Heart right ventricle (tissue), 16 donors: Measurements from ENCODE around the gene DOCK10. TPM values are rescaled to one million over a fixed set of nuclear protein-coding genes. Genes with fewer than 3 reads are reported as not detected.
A peak's percentile ranks its signal among the peaks of the same experiment; 100 is the strongest.

Experiments
- ATAC-seq, 8 donors: fragments of 200-7000 bp; cut with Tn5 transposase; one replicate each; pipeline ENCODE4 v1.9.1; 2020; ENCODE audit warnings: mild to moderate bottlenecking in 8 of 8, moderate library complexity in 8 of 8, moderate number of reproducible peaks in 1 of 8
- DNase-seq, 2 donors: peaks; one replicate each; pipeline ENCODE4 v3.0.0-alpha.2; 2020
- H3K27ac ChIP-seq, 10 donors: fragments of 200-600 bp; sonication (generic) in 2 of 10; one replicate each; pipeline versions ENCODE4 v1.5.0 to v1.8.0; 2020 to 2022; ENCODE audit warnings: mild to moderate bottlenecking in 3 of 10
- H3K27me3 ChIP-seq, 7 donors: fragments of 200-600 bp; one replicate each; pipeline ENCODE4 v1.8.0; 2021 to 2022; ENCODE audit warnings: mild to moderate bottlenecking in 2 of 7
- H3K36me3 ChIP-seq, 9 donors: fragments of 200-600 bp; sonication (generic) in 1 of 9; one replicate each; pipeline versions ENCODE4 v1.5.0 to v1.8.0; 2020 to 2022; ENCODE audit warnings: mild to moderate bottlenecking in 2 of 9
- H3K4me1 ChIP-seq, 9 donors: fragments of 200-600 bp; sonication (generic) in 1 of 9; one replicate each; pipeline versions ENCODE4 v1.5.0 to v1.8.0; 2020 to 2022; ENCODE audit warnings: mild to moderate bottlenecking in 4 of 9
- H3K4me3 ChIP-seq, 10 donors: fragments of 200-600 bp; sonication (generic) in 2 of 10; one replicate each; pipeline versions ENCODE4 v1.5.0 to v1.8.0; 2020 to 2022; ENCODE audit warnings: mild to moderate bottlenecking in 7 of 10, moderate library complexity in 2 of 10
- H3K9me3 ChIP-seq, 11 donors: fragments of 200-600 bp in 10 of 11; sonication (generic) in 2 of 11; one replicate each; pipeline versions ENCODE4 v1.5.0 to v1.8.0; 2013 to 2022; ENCODE audit warnings: mild to moderate bottlenecking in 2 of 11, control low read depth in 1 of 11, moderate library complexity in 1 of 11
- WGBS, 2 donors: extraction: QIAGEN DNeasy Blood & Tissue Kit; methylation state at CpG; one replicate each; pipeline ENCODE4 v1.1.7; 2013; ENCODE audit warnings: inconsistent platforms in 1 of 2; 5-methylcytosine and 5-hydroxymethylcytosine counted together
- intact Hi-C, 10 donors: fragments of 100-400 bp; cut with DNase I; formaldehyde crosslinking; loops; one replicate each; pipeline versions ENCODE4 v1.11.1 to v1.14.2; 2022
- polyA plus RNA-seq, 2 donors: library from polyadenylated mRNA; stranded (reverse); fragments of 200-250 nt; gene quantifications; one replicate each; pipeline ENCODE4 v1.2.3, GENCODE V29; 2013
- total RNA-seq, 10 donors: library from RNA; stranded (reverse); fragmentation: NEBNext Ultra II Directional in 3 of 10; extraction: Animal tissue kit (Norgen Biotek cat#: 25700) in 3 of 10; gene quantifications; one replicate each; pipeline versions ENCODE4 v1.2.1 to v1.2.4, GENCODE V29; 2021 to 2023
- TF ChIP-seq, protein P1 (sequence below), 9 donors: fragments of 200-600 bp; sonication (generic) in 2 of 9; IDR thresholded peaks; one replicate each; pipeline versions ENCODE4 v1.5.0 to v1.8.0; 2021 to 2022; ENCODE audit warnings: antibody characterized with exemption in 9 of 9, mild to moderate bottlenecking in 5 of 9, moderate library complexity in 1 of 9
- donor health status: Arrhythmogenic right ventricular cardiomyopathy.
- donor health status: ischemic (EF 13 %, LVEDD 7.1; RV severe dilation, severe dysfunction).
- donor health status: healthy with polysubstance abuse.
- donor health status: DM: no; HTN: yes; CAD: no.
- donor health status: DM: no; HTN: no; CAD: no.
- donor health status: ischemic (EF 25% LVEDD 6.9; RV normal size, moderate dysfunction).
- donor health status: ischemic (EF 25% LVEDD 5.7; RV mildly dilated, moderate dysfunction).
- donor health status: healthy.
- donor health status: DM: yes; HTN: yes; CAD: no.
- donor health status: Ischemic cardiomyopathy.
- donor health status: ischemic (EF 35%, LVEDD 5.7; RV mildly dilated, moderate dysfunction).
- donor health status: nonischemic (EF 11% LVEDD 7.7; RV severe dilation, severe dysfunction).
- donor health status: DM: yes; HTN: yes; CAD: no.
- donor health status: PGD.
- donor health status: ischemic (EF 29% LVEDD 5.4; RV normal size, mild dysfunction).
- donor health status: nonischemic (EF 23%, LVEDD 6.1; RV moderate dilation, normal function).

The DOCK10 gene
- total and polyA plus RNA-seq, 12 donors: 0.77 to 18.9 (median 1.4) TPM

DNA sequence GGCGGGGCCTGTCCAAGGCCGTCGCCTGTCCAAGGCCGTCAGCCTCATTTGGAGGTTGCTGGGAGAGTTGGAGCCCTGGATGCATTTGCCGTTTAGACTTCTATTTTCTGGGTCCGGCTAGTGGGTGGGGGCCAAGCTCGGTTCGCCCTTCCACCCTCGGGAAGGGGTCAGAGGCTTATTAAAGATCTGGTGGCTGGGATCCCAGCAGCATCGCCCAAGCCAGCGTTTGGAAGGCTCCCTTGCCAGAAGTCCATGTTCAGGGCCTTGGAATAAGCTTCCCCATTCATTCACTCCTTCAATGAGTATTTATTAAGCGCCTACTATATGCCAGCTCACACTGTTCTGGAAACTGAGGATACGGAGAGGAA lies 516 bp upstream of the DOCK10 start:
- no peaks in the 10 kb centered on the region for H3K9me3 ChIP-seq
- WGBS, 2 donors: 14 to 17% methylated on average over 13 of the region's 13 CpGs
- H3K4me3 ChIP-seq: peak overlapping the region in 8 of 10 donors; percentile 40 to 77 (median 54)
- H3K4me1 ChIP-seq: peaks cover 0 to 20% (median 4%) of the 10 kb centered on the region in 9 donors
- peaks cover 0 to 71% (median 37%) of the 10 kb centered on the region in 7 donors for H3K27me3 ChIP-seq
- H3K27ac ChIP-seq: peak overlapping the region in 1 of 10 donors; percentile 85
- TF ChIP-seq, protein P1, sequence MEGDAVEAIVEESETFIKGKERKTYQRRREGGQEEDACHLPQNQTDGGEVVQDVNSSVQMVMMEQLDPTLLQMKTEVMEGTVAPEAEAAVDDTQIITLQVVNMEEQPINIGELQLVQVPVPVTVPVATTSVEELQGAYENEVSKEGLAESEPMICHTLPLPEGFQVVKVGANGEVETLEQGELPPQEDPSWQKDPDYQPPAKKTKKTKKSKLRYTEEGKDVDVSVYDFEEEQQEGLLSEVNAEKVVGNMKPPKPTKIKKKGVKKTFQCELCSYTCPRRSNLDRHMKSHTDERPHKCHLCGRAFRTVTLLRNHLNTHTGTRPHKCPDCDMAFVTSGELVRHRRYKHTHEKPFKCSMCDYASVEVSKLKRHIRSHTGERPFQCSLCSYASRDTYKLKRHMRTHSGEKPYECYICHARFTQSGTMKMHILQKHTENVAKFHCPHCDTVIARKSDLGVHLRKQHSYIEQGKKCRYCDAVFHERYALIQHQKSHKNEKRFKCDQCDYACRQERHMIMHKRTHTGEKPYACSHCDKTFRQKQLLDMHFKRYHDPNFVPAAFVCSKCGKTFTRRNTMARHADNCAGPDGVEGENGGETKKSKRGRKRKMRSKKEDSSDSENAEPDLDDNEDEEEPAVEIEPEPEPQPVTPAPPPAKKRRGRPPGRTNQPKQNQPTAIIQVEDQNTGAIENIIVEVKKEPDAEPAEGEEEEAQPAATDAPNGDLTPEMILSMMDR (IDR thresholded peaks at IDR 0.05): no peak
- no peaks in the 10 kb centered on the region for H3K36me3 ChIP-seq
- intact Hi-C loops: no loop called here
- DNase-seq (no peak), ATAC-seq (no peak)

DNA sequence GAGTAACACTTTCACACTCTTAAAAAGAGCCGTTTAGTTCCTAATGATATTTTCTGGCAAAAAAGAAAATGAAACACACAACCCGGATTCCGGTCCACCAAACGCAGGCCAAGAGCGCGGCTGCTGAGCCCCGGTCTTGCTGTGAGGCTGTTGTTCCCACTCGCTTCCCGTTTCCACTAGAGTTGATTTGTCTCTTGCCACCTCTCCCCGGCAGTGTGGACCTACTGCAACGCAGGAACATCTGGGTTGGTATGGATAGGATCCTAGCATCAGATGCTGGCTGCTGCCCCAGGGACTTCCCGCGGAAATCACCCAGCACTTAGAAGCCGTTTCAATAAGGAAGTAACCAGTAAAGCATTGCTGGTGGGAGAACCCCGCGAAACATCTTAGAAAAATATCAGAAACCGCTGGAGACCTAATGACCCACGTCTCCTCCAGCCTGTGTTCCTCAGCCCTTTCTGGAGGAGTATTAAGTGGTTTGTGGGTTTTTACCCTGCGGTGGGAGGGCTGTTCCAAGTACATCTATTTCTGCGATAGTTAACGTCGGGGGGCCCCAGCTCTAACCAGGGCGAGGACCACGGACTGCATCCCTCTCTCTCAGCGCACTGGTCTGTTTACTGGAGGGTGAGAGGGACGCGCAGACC lies 939 bp downstream of the DOCK10 start:
- no peaks in the 10 kb centered on the region for H3K9me3 ChIP-seq
- H3K4me1 ChIP-seq: peaks cover 0 to 28% (median 4%) of the 10 kb centered on the region in 9 donors
- intact Hi-C loops: no loop called here
- WGBS, 2 donors: 6 to 8% methylated on average over 27 of the region's 27 CpGs
- peak overlapping the region in 2 of 10 donors; percentile 22 to 85 for H3K27ac ChIP-seq
- TF ChIP-seq, protein P1 (IDR thresholded peaks at IDR 0.05): no peak
- peak in 5 of 8 donors; percentile 29 to 56 (median 42) for ATAC-seq
- peak overlapping the region; percentile 21 to 77 (median 52) for H3K4me3 ChIP-seq
- H3K36me3 ChIP-seq: no peaks in the 10 kb centered on the region
- peak in 1 of 2 donors; percentile 12 for DNase-seq
- peaks cover 0 to 71% (median 37%) of the 10 kb centered on the region in 7 donors for H3K27me3 ChIP-seq

DNA sequence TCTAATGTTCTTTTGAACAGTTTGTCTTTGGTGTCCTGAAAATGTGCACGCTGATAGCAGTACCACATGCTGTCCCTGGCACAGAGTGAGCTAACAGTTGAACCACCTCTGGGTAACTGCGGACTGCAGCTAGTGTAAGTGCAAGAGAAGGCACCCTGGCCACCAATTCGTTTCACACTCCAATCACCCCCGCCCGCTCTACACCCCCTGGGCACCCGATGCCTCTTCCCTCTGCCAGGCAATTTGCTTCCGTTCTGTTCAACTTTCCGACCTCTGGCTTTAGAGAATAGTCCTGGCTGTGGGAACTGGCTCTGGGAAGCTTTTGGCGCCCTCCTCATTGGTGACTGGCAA lies 1.4 kb downstream of the DOCK10 start:
- intact Hi-C loops: no loop called here
- TF ChIP-seq, protein P1 (IDR thresholded peaks at IDR 0.05): no peak
- Histone ChIP-seq H3K4me3 (peak overlapping the region in 8 of 10 donors; percentile 43 to 77 (median 54)), H3K27me3 (peaks cover 0 to 71% (median 37%) of the 10 kb centered on the region in 7 donors), H3K36me3 (no peaks in the 10 kb centered on the region), H3K9me3 (no peaks in the 10 kb centered on the region), H3K27ac (peak overlapping the region in 1 of 10 donors; percentile 85), H3K4me1 (peaks cover 0 to 28% (median 4%) of the 10 kb centered on the region in 9 donors)
- DNase-seq: no peak
- WGBS, 2 donors: 16 to 19% methylated on average over 9 of the region's 9 CpGs
- ATAC-seq: peak in 2 of 8 donors; percentile 14 to 42

DNA sequence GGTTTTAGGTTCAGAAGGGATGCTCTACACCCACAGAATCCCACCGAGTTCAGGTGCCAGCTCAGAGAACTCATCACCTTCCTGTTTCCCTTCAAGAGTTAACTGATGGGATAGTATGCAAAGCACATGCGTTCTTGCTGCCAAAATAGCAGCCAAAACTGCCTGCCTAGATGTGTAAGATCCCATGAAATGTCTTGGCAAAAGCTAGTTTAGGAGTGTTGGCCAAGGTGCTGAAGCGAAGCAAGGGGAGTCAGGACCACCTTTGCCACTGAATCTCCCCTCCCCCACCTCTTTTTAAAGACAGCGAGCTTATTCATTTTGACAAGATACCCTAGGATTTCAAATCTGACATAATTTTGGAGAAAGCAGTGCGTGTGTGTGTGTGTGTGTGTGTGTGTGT lies 2.1 kb downstream of the DOCK10 start:
- no peak for ATAC-seq
- Histone ChIP-seq H3K27ac (no peak overlapping the region), H3K9me3 (no peaks in the 10 kb centered on the region), H3K27me3 (peaks cover 0 to 66% (median 37%) of the 10 kb centered on the region in 7 donors), H3K4me1 (peaks cover 0 to 28% (median 4%) of the 10 kb centered on the region in 9 donors), H3K36me3 (no peaks in the 10 kb centered on the region), H3K4me3 (peak overlapping the region in 1 of 10 donors; percentile 77)
- 42 to 52% methylated on average over 5 of the region's 5 CpGs for whole genome bisulfite sequencing, 2 donors
- intact Hi-C loops: no loop called here
- DNase-seq: no peak
- TF ChIP-seq, protein P1 (IDR thresholded peaks at IDR 0.05): no peak
